Measurements from ENCODE around the gene RASGEF1B. TPM values are rescaled to one million over a fixed set of nuclear protein-coding genes. Genes with fewer than 3 reads are reported as not detected.

The RASGEF1B gene
- 10.2 and 12.0 TPM in 2 replicates for total RNA-seq
- long read RNA-seq, transcript RASGEF1B-201 (14 exons, 2,277 nt), result major isoform, 5 of 29 reads
- long read RNA-seq, partial matches to known transcripts, result 2 of 29 reads
- long read RNA-seq, other reads (novel, unspliced or antisense), result 22 of 29 reads

- DNase-seq (ENCODE audit: low spot score, unreplicated experiment), result peak; percentile 69
- H3K9me3 Mint-ChIP-seq (ENCODE audit: low read depth), result no peaks in the 10 kb centered on the region
- H3K4me1 Mint-ChIP-seq (ENCODE audit: low read depth), result peaks cover 31% of the 10 kb centered on the region
- peak within 1 kb of the TSS; percentile 97 for H3K27ac Mint-ChIP-seq
- TF ChIP-seq CTCF (IDR thresholded peaks at IDR 0.05; ENCODE audit: unreplicated experiment), result no peak
- H3K27me3 Mint-ChIP-seq, result no peaks in the 10 kb centered on the region
- no peaks in the 10 kb centered on the region for H3K36me3 Mint-ChIP-seq (ENCODE audit: insufficient read depth)
- H3K4me3 Mint-ChIP-seq (ENCODE audit: low read depth), result peak within 1 kb of the TSS; percentile 82
Observed at GRCh38 chr4:81471588-81472280, at the start of gene RASGEF1B. Gene RASGEF1B (minus strand): TSS chr4:81471907. CDS start chr4:81459508, 12,399 bp downstream.

- no peaks in the 10 kb centered on the region for H3K27me3 Mint-ChIP-seq
- H3K4me1 Mint-ChIP-seq (ENCODE audit: low read depth), result peaks cover 10% of the 10 kb centered on the region
- peaks cover 4% of the 10 kb centered on the region for H3K9me3 Mint-ChIP-seq (ENCODE audit: low read depth)
- no peak for DNase-seq (ENCODE audit: low spot score, unreplicated experiment)
- TF ChIP-seq CTCF (IDR thresholded peaks at IDR 0.05; ENCODE audit: unreplicated experiment), result no peak
- H3K27ac Mint-ChIP-seq, result no peak overlapping the region
- H3K4me3 Mint-ChIP-seq (ENCODE audit: low read depth), result no peak overlapping the region
- no peaks in the 10 kb centered on the region for H3K36me3 Mint-ChIP-seq (ENCODE audit: insufficient read depth)
Observed at GRCh38 chr4:81519856-81520255, 48.1 kb upstream of the RASGEF1B start.

GRCh38 chr4:81519427-81519773 lies 47.7 kb upstream of the RASGEF1B start:
- Mint-ChIP-seq H3K36me3 (ENCODE audit: insufficient read depth) (no peaks in the 10 kb centered on the region), H3K27ac (no peak overlapping the region), H3K27me3 (no peaks in the 10 kb centered on the region), H3K4me3 (ENCODE audit: low read depth) (no peak overlapping the region), H3K4me1 (ENCODE audit: low read depth) (peaks cover 10% of the 10 kb centered on the region), H3K9me3 (ENCODE audit: low read depth) (peaks cover 4% of the 10 kb centered on the region)
- DNase-seq (ENCODE audit: low spot score, unreplicated experiment), result no peak
- no peak for TF ChIP-seq CTCF (IDR thresholded peaks at IDR 0.05; ENCODE audit: unreplicated experiment)

- Mint-ChIP-seq H3K27ac (no peak overlapping the region), H3K9me3 (ENCODE audit: low read depth) (peaks cover 4% of the 10 kb centered on the region), H3K27me3 (no peaks in the 10 kb centered on the region), H3K36me3 (ENCODE audit: insufficient read depth) (no peaks in the 10 kb centered on the region), H3K4me1 (ENCODE audit: low read depth) (peaks cover 8% of the 10 kb centered on the region), H3K4me3 (ENCODE audit: low read depth) (no peak overlapping the region)
- no peak for TF ChIP-seq CTCF (IDR thresholded peaks at IDR 0.05; ENCODE audit: unreplicated experiment)
- DNase-seq (ENCODE audit: low spot score, unreplicated experiment), result no peak
Observed at GRCh38 chr4:81518762-81519426, 47.2 kb upstream of the RASGEF1B start.

GRCh38 chr4:81516241-81516640 lies 44.5 kb upstream of the RASGEF1B start:
- H3K4me1 Mint-ChIP-seq (ENCODE audit: low read depth), result peaks cover 4% of the 10 kb centered on the region
- no peak for DNase-seq (ENCODE audit: low spot score, unreplicated experiment)
- H3K36me3 Mint-ChIP-seq (ENCODE audit: insufficient read depth), result no peaks in the 10 kb centered on the region
- no peak for TF ChIP-seq CTCF (IDR thresholded peaks at IDR 0.05; ENCODE audit: unreplicated experiment)
- no peak overlapping the region for H3K4me3 Mint-ChIP-seq (ENCODE audit: low read depth)
- no peaks in the 10 kb centered on the region for H3K27me3 Mint-ChIP-seq
- no peak overlapping the region for H3K27ac Mint-ChIP-seq
- H3K9me3 Mint-ChIP-seq (ENCODE audit: low read depth), result peaks cover 4% of the 10 kb centered on the region
